Measurements from ENCODE around the gene AUTS2.
A peak's percentile ranks its signal among the peaks of the same experiment; 100 is the strongest.

Gene AUTS2

DNA sequence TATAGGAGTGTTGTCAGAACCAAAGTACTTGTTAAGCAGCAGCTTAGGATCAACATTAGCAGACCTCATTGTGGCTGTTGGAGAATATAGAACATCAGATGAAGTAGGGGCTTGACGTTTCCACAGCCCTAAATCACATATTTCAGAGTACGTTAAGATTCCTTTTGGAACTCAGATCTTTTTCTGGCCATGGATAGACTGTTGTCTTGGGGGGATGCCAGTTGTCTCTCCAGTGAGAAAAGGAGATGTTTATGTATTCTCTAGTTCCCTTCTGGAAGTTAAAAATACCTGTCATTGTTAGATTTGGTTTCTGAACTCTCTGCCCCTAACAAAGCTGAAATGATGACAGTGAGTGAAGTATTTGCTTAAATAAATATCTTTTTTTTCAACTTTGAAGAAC, 191.3 kb downstream of the AUTS2 start:
- no peak for DNase-seq (ENCODE audit: low spot score)

DNA sequence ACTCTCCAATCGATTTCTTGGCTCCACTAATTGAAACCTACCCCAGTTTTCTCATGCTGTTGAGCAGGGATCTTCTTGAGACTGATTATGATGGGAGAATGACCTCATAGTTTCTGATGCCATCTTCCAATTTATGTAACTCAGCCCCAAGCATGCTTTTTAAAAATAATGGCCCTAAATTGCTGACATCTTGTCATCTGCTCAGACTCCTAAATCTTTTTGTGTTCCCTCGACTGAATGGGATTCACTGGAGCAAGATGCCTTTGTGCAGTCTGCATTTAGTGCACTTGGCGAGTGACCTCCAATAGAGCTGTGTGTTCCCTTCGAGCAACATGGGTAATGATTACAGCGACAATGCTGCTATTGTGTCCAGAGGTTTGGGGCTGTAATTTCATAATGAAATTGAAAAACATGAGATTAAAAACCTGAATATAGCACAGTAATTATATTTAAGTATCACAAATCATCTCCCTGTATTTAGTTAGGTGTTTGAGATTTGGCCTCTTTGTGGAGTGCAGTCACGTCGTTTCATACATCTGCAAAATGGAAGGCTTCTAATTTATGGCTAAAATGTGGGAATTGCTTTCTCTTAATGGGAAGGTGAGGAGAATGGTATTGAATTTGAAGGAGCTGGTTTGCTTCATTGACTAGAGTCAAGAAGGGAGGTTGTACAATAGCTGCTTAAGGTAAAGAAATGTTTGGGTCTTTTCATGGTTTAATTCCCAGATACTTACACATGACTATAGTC, 192.9 kb downstream of the AUTS2 start:
- peak; percentile 70 for DNase-seq (ENCODE audit: low spot score)

DNA sequence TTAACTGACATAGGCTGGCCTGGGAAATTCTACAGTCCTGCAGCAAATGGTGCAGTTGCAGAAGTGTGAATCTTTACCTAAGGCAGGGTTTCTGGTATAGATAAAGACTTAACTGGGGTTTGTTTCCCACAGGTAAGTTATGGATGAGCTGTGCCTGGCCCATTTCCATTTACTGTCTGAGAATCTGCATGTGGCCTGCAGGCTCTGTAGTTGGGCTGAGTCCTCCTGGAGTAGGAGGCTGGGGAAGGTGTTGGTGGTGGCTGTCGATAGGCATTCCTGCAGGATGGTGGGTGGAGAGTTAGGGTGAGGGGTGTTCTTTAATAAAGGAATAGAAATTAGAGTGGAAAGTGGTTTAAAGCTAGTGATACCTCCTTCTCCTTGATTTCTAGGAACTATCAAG, 193.5 kb downstream of the AUTS2 start:
- DNase-seq (ENCODE audit: low spot score): no peak

DNA sequence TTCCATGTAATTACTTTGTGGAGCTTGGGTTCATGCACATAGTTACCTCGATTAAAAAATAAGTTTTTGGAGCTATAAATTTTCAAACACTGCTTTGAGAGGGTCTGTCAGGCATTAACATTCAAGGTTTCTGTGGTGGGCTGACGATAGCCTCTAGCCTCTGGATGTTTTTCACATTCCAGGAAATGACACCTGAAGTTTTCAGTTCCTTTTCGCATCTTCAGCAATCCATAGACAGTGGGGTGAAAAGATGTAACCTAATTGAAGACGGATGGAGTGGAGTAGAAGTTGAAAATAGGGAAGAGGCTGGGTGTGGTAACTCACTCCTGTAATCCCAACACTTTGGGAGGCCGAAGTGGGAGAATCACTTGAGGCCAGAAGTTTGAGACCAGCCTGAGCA, 197.7 kb downstream of the AUTS2 start:
- DNase-seq (ENCODE audit: low spot score): no peak

DNA sequence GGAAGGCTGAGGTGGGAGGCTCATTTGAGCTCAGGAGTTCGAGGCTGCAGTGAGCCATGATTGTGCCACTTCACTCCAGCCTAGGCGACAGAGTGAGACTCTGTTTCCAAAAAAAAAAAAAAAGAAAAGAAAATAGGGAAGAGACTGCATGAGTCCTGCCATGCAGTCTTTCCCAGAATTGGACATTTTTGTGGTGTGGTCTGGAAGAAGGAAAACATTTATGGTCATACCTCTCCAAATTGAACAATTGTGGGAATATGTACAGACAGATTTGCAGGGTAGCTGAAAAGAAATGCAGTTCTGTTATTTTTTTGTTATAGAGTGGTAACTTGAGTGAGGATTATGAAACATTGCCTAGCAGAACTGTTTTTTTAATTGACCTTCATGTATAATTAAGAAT, 198.1 kb downstream of the AUTS2 start:
- no peak for DNase-seq (ENCODE audit: low spot score)

DNA sequence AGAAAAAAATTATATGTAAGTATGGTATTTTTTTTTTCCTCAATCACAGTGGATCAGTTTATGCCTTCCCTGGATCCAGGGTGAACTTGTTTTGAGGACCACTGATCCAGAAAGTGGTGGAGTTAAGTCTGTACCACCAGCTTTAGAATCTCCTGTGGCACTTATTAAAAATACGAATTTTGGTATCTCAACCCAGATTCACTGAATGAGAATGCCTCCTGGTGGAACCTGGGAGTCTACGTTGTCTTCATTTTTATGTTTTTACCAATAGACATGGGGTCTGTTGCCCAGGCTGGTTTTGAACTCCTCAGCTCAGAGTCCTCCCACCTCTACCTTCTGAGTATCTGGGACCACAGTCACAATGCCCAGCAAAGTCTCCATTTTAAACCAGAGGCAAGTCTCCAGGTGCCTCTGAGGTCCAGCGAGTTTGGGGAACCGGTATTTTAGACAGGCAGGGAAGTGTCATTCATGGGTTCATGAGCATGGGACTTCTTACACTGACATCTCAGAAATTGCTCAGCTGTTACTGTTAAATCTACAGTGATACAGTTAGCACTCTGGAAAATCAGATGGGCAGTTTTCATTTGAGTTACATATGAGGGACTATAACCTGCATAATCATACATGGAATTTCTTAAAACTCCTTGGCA, 200.9 kb downstream of the AUTS2 start:
- no peak for DNase-seq (ENCODE audit: low spot score)

DNA sequence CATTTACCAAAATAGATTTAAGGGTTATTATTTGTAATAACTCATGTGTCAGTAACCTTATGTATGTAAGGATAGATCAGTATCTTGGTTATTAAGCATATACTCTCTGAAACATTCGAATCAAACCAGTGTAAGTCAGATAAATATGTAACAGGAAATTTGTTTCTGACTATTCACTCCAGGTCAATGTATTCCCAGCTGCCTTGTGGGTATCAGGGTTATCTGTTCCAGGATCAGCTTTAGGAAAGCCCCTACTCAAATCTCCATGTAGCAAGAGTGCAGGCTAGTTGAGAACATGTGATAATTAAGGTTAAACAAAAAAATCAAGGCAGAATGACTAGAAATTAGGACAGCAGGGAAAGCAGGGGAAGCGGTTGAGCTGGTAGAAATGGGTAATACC, 201.7 kb downstream of the AUTS2 start:
- no peak for DNase-seq (ENCODE audit: low spot score)

DNA sequence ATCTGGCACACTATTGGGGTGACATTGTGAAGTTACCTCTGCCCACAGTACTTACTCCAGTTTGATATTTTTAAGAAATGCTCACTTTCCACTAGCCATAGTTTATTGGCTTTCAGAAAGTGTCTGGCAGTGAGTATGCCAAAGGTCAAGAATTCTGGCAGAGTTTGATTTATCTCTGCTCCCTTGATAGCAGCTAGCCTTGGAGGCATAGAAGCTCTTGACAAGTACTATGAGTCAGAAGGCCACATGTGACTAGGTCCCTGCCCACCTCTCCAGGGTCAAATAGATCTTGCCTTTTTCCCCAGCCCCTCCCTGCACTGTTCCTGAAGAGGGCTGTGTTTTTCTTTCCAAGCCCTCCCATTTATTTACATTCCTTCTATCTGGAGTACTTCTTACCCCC, 202.2 kb downstream of the AUTS2 start:
- no peak for DNase-seq (ENCODE audit: low spot score)

DNA sequence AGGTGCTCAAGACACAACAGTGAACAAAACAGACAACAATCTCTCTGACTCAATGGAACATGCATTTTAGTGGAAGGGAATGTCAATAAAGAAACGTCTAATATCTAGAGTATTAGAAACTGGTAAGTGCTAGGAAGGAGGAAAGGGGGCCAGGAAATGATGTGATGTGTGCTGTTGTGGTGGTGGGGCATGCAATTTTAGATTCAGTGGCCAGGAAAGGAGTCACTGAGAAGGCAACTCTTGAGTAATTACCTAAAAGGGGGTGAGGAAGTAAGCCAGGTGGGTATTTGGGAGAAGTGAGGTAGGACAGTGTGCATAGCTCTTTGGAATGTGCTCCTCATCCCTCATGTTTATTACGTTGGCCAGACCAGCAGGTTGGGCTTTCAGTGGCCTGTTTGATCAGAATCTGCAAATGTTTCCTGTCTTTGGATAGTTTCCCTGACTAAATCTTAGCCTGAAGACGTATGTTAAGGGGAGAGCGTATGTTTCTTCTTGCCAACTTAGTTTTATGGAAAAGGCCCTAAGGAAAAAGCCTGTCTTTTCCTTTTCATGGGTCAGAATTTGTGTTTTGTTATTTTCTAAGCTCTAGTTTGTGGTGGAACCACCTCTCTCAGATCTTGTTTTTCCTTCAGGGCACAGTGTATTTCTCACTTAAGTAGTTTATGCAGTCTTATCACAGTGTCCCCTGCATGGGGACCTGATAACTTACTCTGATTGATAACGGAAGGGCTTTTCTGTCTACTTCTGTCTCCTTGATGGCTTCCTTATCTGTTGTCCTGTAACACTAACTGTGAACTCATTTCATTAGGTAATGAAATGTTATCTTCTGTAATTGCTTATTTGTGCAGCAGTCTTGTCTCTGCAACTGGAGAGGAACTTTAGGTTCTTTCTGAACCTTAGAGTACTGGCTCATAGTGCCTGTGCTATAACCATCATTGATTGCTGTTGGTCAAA, 203.7 kb downstream of the AUTS2 start:
- DNase-seq (ENCODE audit: low spot score): no peak

DNA sequence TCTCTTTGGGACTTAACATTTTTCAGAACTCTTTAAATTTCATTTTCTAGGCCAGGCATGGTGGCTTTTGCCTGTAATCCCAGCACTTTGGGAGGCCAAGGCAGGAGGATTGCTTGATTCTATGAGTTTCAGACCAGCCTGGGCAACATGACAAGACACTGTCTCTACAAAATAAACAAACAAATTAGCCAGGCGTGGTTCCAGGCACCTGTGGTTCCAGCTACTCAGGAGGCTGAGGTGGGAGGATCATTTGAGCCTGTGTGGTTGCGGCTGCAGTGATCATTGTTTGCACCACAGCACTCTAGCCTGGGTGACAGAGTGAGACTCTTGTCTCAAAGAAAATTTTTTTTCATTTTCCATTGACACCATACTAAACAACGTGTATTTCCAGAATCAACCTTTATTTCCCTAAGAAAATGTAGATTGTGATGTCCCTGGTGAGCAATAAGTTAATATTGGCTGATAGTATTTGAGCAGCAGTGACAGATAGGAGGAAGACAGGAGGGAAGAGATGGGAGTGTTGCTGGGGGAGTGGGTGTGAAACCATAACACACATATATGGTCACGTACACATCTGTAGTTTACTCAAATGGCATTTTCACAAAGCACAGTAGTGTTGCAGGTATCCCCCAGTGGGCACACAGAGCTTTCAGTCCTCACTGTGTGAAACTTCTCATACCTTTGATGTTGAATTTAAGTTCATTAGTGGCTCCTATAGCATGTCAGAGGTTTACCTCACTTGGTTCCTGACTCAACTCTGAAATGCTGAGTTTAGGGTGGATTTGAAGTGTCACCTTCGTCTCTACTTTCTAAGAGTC, 205.6 kb downstream of the AUTS2 start:
- no peak for DNase-seq (ENCODE audit: low spot score)

DNA sequence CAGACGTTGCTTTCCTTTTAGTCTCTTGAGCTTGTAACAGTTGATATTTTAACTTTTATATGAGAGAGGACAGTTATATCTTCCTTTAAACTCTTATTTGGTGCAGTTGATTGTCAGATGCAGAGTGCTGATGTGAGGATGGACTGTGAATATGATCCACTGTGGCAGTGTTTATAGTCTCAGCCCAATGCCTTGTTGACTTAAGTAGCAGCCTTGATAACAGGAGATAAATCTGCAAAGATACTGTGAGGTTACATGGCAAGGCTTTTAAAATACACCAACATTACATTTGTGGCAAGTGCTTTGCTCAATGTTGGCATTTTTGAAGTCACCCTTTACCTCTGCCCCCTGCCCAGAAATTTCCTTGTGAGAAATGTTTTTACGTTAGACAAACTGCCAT, 206.7 kb downstream of the AUTS2 start:
- no peak for DNase-seq (ENCODE audit: low spot score)

DNA sequence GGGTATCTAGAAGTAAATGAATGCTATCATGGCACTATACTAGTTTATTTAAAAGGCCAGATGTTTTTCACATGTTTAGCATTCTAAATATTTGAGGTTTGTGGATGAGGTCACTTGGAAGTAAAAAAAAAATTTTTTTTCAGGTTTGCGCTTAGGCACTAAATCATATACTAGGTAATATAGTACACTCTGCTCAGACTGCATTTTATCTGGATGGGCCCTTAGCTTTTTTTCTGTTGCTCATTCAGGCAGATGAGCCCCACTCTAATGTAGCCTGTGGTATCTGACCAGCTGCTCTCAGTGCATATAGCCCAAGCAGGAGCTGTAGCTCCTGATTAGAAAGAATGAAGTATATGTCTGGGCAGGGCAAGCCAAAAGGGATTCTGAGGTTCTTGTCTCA, 210.1 kb downstream of the AUTS2 start:
- no peak for DNase-seq (ENCODE audit: low spot score)

DNA sequence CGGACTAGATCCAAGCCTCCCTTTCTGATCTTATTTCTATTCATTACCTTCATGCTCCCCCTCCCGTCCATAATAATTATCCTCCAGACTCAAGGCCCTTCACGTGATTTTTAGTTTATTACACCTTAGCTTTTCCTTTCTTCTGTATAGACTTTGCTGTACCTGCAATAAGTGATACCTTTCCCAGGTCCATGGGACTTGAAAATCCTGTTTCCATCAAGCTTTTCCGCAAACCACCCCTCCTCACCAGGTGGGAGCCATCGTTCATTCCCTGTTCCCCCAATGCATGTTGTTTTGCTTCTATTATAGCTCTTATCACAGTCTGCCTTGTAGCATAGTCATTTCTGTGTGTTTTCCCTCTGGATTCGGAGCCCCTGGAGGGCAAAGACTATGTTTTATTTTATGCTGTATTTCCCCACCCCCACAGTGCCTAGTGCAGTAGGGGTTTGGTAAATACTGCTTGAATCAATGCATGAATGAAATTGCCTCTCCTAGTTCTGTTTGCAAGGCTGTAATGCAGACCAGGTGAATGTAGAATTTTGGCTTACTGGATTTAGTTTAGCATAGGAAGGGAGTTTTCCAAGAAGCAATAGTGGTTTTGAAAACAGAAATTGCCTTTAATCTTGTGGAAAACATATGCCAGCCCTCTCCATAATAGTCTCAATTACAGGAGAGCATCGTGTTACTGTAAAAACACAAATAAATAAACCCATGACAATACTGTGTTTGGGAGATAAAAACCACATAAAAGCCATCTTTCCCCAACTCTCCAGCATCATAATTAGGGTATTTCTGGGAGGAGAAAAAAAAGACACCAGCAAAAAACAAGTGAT, 213.4 kb downstream of the AUTS2 start:
- DNase-seq (ENCODE audit: low spot score): no peak

DNA sequence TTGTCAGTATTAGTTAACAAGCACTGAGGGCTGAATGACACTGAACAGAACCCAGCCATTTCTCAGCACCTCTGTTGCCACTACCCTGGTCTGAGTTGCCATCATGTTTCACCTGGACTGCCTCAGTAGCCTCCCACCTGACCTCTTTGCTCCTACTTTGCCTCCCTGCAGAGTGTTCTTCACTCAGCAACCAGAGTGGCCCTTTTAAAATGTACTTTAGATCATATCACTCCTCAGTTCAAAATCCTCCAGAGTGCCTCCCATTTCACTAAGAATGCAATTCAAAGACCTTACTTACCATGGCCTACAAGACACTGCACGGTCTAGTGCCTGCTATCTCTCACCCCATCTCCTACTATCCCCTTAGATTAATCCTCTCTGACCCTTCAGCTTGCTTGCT, 214.5 kb downstream of the AUTS2 start:
- DNase-seq (ENCODE audit: low spot score): no peak

DNA sequence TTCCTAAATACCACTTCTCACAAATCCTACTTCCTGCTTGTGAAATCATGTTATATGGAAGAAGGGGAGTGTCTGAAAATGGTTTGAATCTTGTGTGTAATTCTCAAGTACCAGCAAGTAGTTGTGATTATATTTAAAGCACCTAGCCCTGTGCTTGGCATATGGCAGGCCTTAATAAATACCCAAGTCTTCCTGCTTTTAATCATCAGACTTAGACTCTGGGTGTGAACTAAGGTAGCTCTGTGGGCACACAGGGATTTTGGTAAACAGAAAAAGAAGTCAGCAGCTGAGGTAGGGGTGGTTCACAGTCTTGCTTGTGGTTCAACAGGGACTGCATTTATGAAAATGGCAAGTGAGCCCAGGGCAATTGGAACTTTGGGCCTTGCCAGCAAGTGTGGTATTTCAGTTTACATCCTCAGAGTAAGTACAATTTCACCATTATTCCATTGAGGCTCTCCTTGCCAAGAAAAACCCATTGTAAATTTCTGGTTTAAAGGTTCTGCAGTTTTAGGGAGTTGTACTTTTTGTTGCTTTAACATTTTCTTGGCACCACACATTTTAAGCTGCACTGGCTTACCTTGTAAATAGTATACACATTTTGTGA, 215.5 kb downstream of the AUTS2 start:
- peak; percentile 11 for DNase-seq (ENCODE audit: low spot score)

DNA sequence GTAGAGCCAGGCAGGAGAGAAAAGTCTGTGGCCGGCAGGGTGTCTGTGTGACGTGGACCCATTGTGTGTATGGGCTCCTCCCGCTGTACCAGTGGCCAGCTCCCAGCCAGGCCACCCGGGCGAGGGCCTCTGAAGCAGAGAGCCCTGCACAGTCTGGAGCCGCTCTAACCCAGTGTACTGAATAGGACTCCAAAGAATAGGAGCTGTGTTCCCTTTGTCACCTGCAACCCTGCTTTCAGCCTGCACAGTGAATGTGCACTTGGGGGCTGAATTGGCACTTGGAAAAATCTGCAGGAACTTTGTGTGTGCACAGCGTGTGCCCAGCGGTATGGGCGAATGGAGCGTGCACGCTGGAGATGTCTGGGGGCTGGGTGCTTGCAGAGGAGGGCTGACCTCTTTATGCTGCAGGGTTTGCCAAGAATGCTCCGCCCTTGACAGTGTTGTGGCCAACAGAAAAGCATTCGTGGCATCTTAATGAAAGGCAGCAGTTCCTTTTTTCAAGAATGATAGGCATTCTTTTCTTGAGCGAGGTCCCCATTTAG, 216.2 kb downstream of the AUTS2 start:
- DNase-seq (ENCODE audit: low spot score): peak; percentile 89

DNA sequence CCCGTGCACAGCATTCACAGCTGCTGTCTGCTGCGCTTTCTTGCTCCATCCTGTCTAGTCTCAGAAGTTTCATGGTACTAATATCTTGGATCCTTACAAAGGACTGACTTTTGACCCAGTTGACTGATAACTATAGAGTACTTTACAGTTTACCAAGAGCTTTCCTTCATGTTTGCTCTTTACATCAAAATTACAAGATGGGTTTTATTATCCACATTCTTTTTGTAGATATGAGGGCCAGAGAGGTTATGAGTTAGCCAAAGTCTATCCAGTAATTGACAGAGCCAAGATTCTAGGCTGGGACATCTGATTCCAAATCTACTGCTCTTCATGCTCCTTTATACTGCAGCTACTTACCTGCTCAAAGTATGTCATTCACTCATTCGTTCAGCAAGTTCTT, 218.2 kb downstream of the AUTS2 start:
- DNase-seq (ENCODE audit: low spot score): no peak

DNA sequence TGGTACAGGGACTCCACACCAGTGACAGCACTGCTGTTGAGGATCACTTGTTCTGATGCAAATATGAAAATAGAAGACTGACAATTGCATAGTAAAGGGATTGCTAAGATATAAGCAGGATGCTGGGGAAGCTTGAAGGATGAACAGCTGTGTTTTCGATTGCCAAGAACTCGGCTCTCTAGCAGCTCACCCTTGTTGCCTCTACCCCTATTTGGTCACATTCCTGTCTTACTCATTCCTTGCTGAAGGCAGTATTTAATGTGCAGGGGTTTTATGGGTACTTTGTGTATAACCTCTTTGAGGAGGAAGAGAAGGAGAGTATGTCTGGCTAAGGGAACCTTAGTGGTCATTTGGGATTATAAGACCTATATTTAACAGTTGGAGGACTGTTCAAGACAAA, 218.8 kb downstream of the AUTS2 start:
- no peak for DNase-seq (ENCODE audit: low spot score)

DNA sequence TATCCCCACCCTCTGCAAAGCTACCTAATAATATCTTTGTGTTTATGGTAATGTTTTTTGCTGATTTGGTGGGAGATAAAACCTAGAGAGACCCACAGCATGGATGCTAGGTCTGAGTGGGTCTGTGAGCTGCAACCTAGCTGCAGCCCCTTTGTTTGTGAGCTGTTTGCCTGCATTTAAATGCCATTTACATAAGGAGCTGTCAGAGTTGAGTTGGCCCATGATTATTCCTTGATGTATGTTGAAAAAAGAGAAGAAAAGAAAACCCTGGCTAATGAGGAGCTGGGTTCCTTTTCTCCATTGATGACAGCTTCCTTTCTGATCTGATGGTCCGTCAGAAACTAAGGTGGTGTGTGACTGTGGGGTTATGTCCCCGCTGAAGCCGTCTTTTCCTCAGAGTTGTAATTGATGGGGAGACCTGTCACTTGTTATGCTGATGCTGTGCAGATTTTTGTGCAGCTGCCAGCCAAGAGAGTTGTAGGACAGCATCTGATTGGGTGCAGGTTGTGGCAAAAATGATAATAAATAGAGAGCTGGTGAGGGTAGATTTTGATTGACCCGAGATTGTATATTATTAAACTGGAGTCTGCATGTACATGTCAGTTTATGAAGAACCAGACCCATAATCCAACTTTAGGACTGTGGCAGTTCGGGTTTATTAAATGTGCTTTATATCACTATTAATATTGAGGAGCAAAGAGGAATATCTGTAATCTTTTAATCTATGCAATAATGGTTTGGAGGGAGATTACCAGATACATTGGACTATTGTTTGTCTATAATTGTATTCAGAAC, 219.8 kb downstream of the AUTS2 start:
- no peak for DNase-seq (ENCODE audit: low spot score)
